Chondrocyte (in vitro differentiated cells): ENCODE measurements around the gene PIK3R6. TPM values are rescaled to one million over a fixed set of nuclear protein-coding genes. Genes with fewer than 3 reads are reported as not detected.
A peak's percentile ranks its signal among the peaks of the same experiment; 100 is the strongest.

Experiments used
- DNase-seq: peaks from one replicate; pipeline ENCODE4 v3.0.0; 2021; ENCODE audit warnings: mixed read lengths, low spot score
- H3K27ac Mint-ChIP-seq: one replicate; pipeline ENCODE4 v1.8.0; 2021; ENCODE audit warnings: mild to moderate bottlenecking, moderate library complexity, mixed read lengths; ENCODE audit not compliant: unreplicated experiment
- H3K27me3 Mint-ChIP-seq: 2 replicates; pipeline ENCODE4 v1.8.0; 2021; ENCODE audit warnings: low read depth, mixed read lengths
- H3K36me3 Mint-ChIP-seq: 2 replicates; pipeline ENCODE4 v1.8.0; 2021; ENCODE audit warnings: low read depth, mixed read lengths
- H3K4me1 Mint-ChIP-seq: 2 replicates; pipeline ENCODE4 v1.8.0; 2021; ENCODE audit warnings: low read depth, mild to moderate bottlenecking, mixed read lengths
- H3K4me3 Mint-ChIP-seq: one replicate; pipeline ENCODE4 v1.8.0; 2021; ENCODE audit warnings: mild to moderate bottlenecking, moderate library complexity, mixed read lengths; ENCODE audit not compliant: unreplicated experiment
- H3K9me3 Mint-ChIP-seq: 2 replicates; pipeline ENCODE4 v1.8.0; 2021; ENCODE audit warnings: low read depth, mixed read lengths
- total RNA-seq: library from RNA; stranded (reverse); gene quantifications from 3 replicates; pipeline ENCODE4 v1.2.1, GENCODE V29; 2021
- TF ChIP-seq, protein P1 (sequence below): fragments of 200-600 bp; sonication (generic); IDR thresholded peaks from 2 replicates; pipeline ENCODE4 v1.5.0; 2021; ENCODE audit warnings: antibody characterized with exemption, mild to moderate bottlenecking, moderate library complexity

Gene PIK3R6
- total RNA-seq, 1 donor from 2014 or later: not detected

GRCh38 chr17:8877984-8878383 lies 10.5 kb upstream of the PIK3R6 start:
- Mint-ChIP-seq H3K27ac (no peak overlapping the region), H3K27me3 (peaks cover 19% of the 10 kb centered on the region), H3K36me3 (no peaks in the 10 kb centered on the region), H3K9me3 (no peaks in the 10 kb centered on the region), H3K4me1 (no peaks in the 10 kb centered on the region), H3K4me3 (no peak overlapping the region)
- TF ChIP-seq, protein P1, sequence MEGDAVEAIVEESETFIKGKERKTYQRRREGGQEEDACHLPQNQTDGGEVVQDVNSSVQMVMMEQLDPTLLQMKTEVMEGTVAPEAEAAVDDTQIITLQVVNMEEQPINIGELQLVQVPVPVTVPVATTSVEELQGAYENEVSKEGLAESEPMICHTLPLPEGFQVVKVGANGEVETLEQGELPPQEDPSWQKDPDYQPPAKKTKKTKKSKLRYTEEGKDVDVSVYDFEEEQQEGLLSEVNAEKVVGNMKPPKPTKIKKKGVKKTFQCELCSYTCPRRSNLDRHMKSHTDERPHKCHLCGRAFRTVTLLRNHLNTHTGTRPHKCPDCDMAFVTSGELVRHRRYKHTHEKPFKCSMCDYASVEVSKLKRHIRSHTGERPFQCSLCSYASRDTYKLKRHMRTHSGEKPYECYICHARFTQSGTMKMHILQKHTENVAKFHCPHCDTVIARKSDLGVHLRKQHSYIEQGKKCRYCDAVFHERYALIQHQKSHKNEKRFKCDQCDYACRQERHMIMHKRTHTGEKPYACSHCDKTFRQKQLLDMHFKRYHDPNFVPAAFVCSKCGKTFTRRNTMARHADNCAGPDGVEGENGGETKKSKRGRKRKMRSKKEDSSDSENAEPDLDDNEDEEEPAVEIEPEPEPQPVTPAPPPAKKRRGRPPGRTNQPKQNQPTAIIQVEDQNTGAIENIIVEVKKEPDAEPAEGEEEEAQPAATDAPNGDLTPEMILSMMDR: no peak
- DNase-seq: no peak

GRCh38 chr17:8875957-8876356 lies 8.5 kb upstream of the PIK3R6 start:
- no peak overlapping the region for H3K27ac Mint-ChIP-seq
- TF ChIP-seq, protein P1: no peak
- no peak overlapping the region for H3K4me3 Mint-ChIP-seq
- H3K27me3 Mint-ChIP-seq: peaks cover 22% of the 10 kb centered on the region
- no peaks in the 10 kb centered on the region for H3K4me1 Mint-ChIP-seq
- no peak for DNase-seq
- H3K36me3 Mint-ChIP-seq: no peaks in the 10 kb centered on the region
- peaks cover 3% of the 10 kb centered on the region for H3K9me3 Mint-ChIP-seq

DNA sequence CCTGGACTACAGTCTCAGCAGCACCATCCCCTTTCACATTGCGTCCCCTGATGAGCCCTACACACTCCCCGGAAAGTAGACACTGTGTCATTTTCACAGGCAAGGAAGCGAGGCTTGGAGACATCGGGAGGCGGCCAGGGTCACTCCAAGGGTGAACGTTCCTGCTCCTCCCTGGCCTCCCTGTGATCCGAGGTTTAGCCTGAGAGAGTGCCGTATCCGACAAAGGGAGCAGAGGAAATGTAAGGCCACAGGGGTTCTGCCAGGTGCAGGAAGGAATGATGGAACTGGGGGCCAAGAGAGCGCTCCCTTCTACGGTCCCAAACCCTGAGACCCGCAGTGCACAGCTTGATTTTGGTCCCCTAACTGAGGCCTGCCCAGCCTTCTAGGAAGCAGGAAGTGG lies 8.0 kb upstream of the PIK3R6 start:
- Mint-ChIP-seq H3K4me3 (no peak overlapping the region), H3K9me3 (peaks cover 3% of the 10 kb centered on the region), H3K36me3 (peaks cover 2% of the 10 kb centered on the region), H3K27ac (no peak overlapping the region), H3K27me3 (peaks cover 23% of the 10 kb centered on the region), H3K4me1 (no peaks in the 10 kb centered on the region)
- DNase-seq: no peak
- TF ChIP-seq, protein P1: no peak

- no peak overlapping the region for H3K4me3 Mint-ChIP-seq
- H3K9me3 Mint-ChIP-seq: peaks cover 3% of the 10 kb centered on the region
- peak; percentile 63 for DNase-seq
- H3K27me3 Mint-ChIP-seq: peaks cover 27% of the 10 kb centered on the region
- no peak overlapping the region for H3K27ac Mint-ChIP-seq
- H3K4me1 Mint-ChIP-seq: no peaks in the 10 kb centered on the region
- TF ChIP-seq, protein P1: no peak
- H3K36me3 Mint-ChIP-seq: peaks cover 2% of the 10 kb centered on the region
Observed at GRCh38 chr17:8873801-8874715, 6.6 kb upstream of the PIK3R6 start.

GRCh38 chr17:8872705-8873435 lies 5.4 kb upstream of the PIK3R6 start:
- H3K36me3 Mint-ChIP-seq: peaks cover 2% of the 10 kb centered on the region
- H3K9me3 Mint-ChIP-seq: peaks cover 3% of the 10 kb centered on the region
- TF ChIP-seq, protein P1: no peak
- peaks cover 32% of the 10 kb centered on the region for H3K27me3 Mint-ChIP-seq
- H3K4me1 Mint-ChIP-seq: no peaks in the 10 kb centered on the region
- H3K4me3 Mint-ChIP-seq: no peak overlapping the region
- no peak overlapping the region for H3K27ac Mint-ChIP-seq
- DNase-seq: peak; percentile 32
